ENCODE data around the gene DNAJC11. TPM values are rescaled to one million over a fixed set of nuclear protein-coding genes. Genes with fewer than 3 reads are reported as not detected.

Gene DNAJC11
- polyA plus RNA-seq, 2 of the 4 experiments (the other 2 are of a cell fraction): 35.7 to 48.5 TPM

GRCh38 chr1:6701437-6702153 is at the start of gene DNAJC11 (continued):
- TF ChIP-seq RFX5 (IDR thresholded peaks at IDR 0.05): no peak
- no peak for TF ChIP-seq RARB (CRISPR knock-in tag; IDR thresholded peaks at IDR 0.05)
- no peak for TF ChIP-seq CHD4 (IDR thresholded peaks at IDR 0.05; ENCODE audit: borderline replicate concordance)
- 0 out of 2 replicates have a peak, but pooled peaks have one; percentile 2 for TF ChIP-seq GATA3 (IDR thresholded peaks at IDR 0.05; ENCODE audit: borderline replicate concordance)
- 0 out of 2 replicates have a peak, but pooled peaks have one; percentile 29 for TF ChIP-seq NPAS2 (CRISPR knock-in tag; IDR thresholded peaks at IDR 0.05; ENCODE audit: borderline replicate concordance)
- peak; percentile 51; the same call in 1 of the 2 replicates for TF ChIP-seq FOXS1 (CRISPR knock-in tag; IDR thresholded peaks at IDR 0.05)
- no peak for TF ChIP-seq FOSB (CRISPR knock-in tag; IDR thresholded peaks at IDR 0.05)
- no peak for TF ChIP-seq RNF2 (IDR thresholded peaks at IDR 0.05; ENCODE audit: borderline replicate concordance, low read depth)
- no peak for TF ChIP-seq NR3C1 (IDR thresholded peaks at IDR 0.05)
- TF ChIP-seq POLR2A (IDR thresholded peaks at IDR 0.05; ENCODE audit: low read length): peak; percentile 25; the same call in 1 of the 2 replicates
- TF ChIP-seq ZNF302 (CRISPR knock-in tag; IDR thresholded peaks at IDR 0.05): peak; percentile 45; the same call in 1 of the 2 replicates
- peak; percentile 92 for TF ChIP-seq HOXB5 (CRISPR knock-in tag; IDR thresholded peaks at IDR 0.05)
- TF ChIP-seq ESRRA (IDR thresholded peaks at IDR 0.05; ENCODE audit: borderline replicate concordance, low read length): 0 out of 2 replicates have a peak, but pooled peaks have one; percentile 21
- TF ChIP-seq ZSCAN20 (CRISPR knock-in tag; IDR thresholded peaks at IDR 0.05): peak; percentile 82; the same call in 1 of the 2 replicates
- no peak for TF ChIP-seq HES2 (IDR thresholded peaks at IDR 0.05)
- peak; percentile 97 for TF ChIP-seq MAX (IDR thresholded peaks at IDR 0.05)

- H3K4me3 ChIP-seq: no peak overlapping the region
- H3K4me2 ChIP-seq: no peak overlapping the region
- DNase-seq (ENCODE audit: low read depth in 1 of 2, low spot score in 1 of 2) (no peak), ATAC-seq (no peak), FAIRE-seq (no peak)
- H3K4me1 ChIP-seq: no peaks in the 10 kb centered on the region
- TF ChIP-seq KDM5A (IDR thresholded peaks at IDR 0.05) (no peak), PHF8 (IDR thresholded peaks at IDR 0.05; ENCODE audit: borderline replicate concordance, low read depth) (no peak), KDM1A (IDR thresholded peaks at IDR 0.05; ENCODE audit: low read depth) (no peak), FOXS1 (CRISPR knock-in tag; IDR thresholded peaks at IDR 0.05) (no peak), BHLHE40 (IDR thresholded peaks at IDR 0.05; ENCODE audit: low read depth, low read length) (no peak), RARB (CRISPR knock-in tag; IDR thresholded peaks at IDR 0.05) (no peak), NPAS2 (CRISPR knock-in tag; IDR thresholded peaks at IDR 0.05; ENCODE audit: borderline replicate concordance) (no peak), MAFK (IDR thresholded peaks at IDR 0.05; ENCODE audit: partially characterized antibody) (no peak), MYC (IDR thresholded peaks at IDR 0.05; ENCODE audit: borderline replicate concordance, low read length) (no peak), CTCF (IDR thresholded peaks at IDR 0.05) (no peak), CBX2 (IDR thresholded peaks at IDR 0.05; ENCODE audit: borderline replicate concordance, low read depth) (no peak)
- CTCF ChIA-PET: interaction anchor here (1.5 kb wide), 1 partner anchor 11 kb away, joined by 4 read pairs; no protein-coding TSS in a partner anchor
- H3K27ac ChIP-seq: no peak overlapping the region
- POLR2A ChIA-PET: interaction anchor here (0.9 kb wide), 1 partner anchor 34 kb away, joined by 3 read pairs; no protein-coding TSS in a partner anchor
- WGBS (ENCODE audit: missing lambda C conversion rate): 61% methylated on average over 4 of the region's 4 CpGs
- no peaks in the 10 kb centered on the region for H3K9me3 ChIP-seq
Observed at GRCh38 chr1:6750490-6750889, 48.9 kb upstream of the DNAJC11 start.

Measured in A549 (cell line).